HepG2 (cell line): ENCODE measurements around the gene PATZ1. TPM values are rescaled to one million over a fixed set of nuclear protein-coding genes. Genes with fewer than 3 reads are reported as not detected.

Experiments used
- ATAD3A ChIP-seq: sonication (generic); formaldehyde crosslinking; IDR thresholded peaks from 2 replicates; pipeline ENCODE4 v1.4.0; 2020; ENCODE audit warnings: missing genetic modification reagents
- CEBPG ChIP-seq: IDR thresholded peaks from 2 replicates; pipeline ENCODE4 v1.6.1; 2016
- DMAP1 ChIP-seq: IDR thresholded peaks from 2 replicates; pipeline ENCODE4 v1.6.1; 2016
- FOXC1 ChIP-seq: sonication (generic); formaldehyde crosslinking; IDR thresholded peaks from 2 replicates; pipeline ENCODE4 v1.8.0; 2022; ENCODE audit warnings: mild to moderate bottlenecking, missing genetic modification reagents, borderline replicate concordance
- HNRNPLL ChIP-seq: fragments of 200-400 bp; formaldehyde crosslinking; IDR thresholded peaks from 2 replicates; pipeline ENCODE4 v1.6.1; 2017; ENCODE audit warnings: mild to moderate bottlenecking, low read depth, low read length; ENCODE audit not compliant: poor library complexity, severe bottlenecking
- HOXD1 ChIP-seq: sonication (generic); formaldehyde crosslinking; IDR thresholded peaks from 2 replicates; pipeline ENCODE4 v1.5.0; 2020; ENCODE audit warnings: missing genetic modification reagents
- ISL2 ChIP-seq: sonication (generic); formaldehyde crosslinking; IDR thresholded peaks from 2 replicates; pipeline ENCODE4 v1.5.0; 2020; ENCODE audit warnings: missing genetic modification reagents
- KDM4B ChIP-seq: sonication (generic); formaldehyde crosslinking; IDR thresholded peaks from 2 replicates; pipeline ENCODE4 v1.4.0; 2020; ENCODE audit warnings: missing genetic modification reagents
- MAF1 ChIP-seq: sonication (generic); formaldehyde crosslinking; IDR thresholded peaks from 2 replicates; pipeline ENCODE4 v1.5.0; 2020; ENCODE audit warnings: missing genetic modification reagents, borderline replicate concordance
- NFIC ChIP-seq: IDR thresholded peaks from 2 replicates; pipeline ENCODE4 v1.6.1; 2012; ENCODE audit warnings: mild to moderate bottlenecking, low read length, inconsistent platforms
- POLR2AphosphoS5 ChIP-seq: IDR thresholded peaks from 2 replicates; pipeline ENCODE4 v1.6.1; 2012; ENCODE audit warnings: low read depth, low read length
- RXRB ChIP-seq: IDR thresholded peaks from 2 replicates; pipeline ENCODE4 v1.6.1; 2016; ENCODE audit warnings: borderline replicate concordance, missing genetic modification reagents, missing compliant biosample characterization
- TBX3 ChIP-seq: fragments of 450-650 bp; IDR thresholded peaks from 2 replicates; pipeline ENCODE4 v1.6.1; 2017; ENCODE audit warnings: antibody characterized with exemption, mild to moderate bottlenecking, inconsistent platforms, borderline replicate concordance
- ZFX ChIP-seq: sonication (generic); formaldehyde crosslinking; IDR thresholded peaks from 2 replicates; pipeline ENCODE4 v1.4.0; 2020; ENCODE audit warnings: mild to moderate bottlenecking, low read depth, missing genetic modification reagents, moderate library complexity
- ZMAT3 ChIP-seq: sonication (generic); formaldehyde crosslinking; conservative IDR thresholded peaks from 2 replicates; pipeline ENCODE4 v1.7.0; 2021; ENCODE audit warnings: missing genetic modification reagents
- ZMYM3 ChIP-seq: sonication (generic); formaldehyde crosslinking; IDR thresholded peaks from 2 replicates; pipeline ENCODE4 v1.5.1; 2020; ENCODE audit warnings: mild to moderate bottlenecking, missing genetic modification reagents
- polyA plus RNA-seq, 8 experiments: library from polyadenylated mRNA; depleted of rRNA in 3 of 8; stranded (reverse) in 7 of 8; unstranded in 1 of 8; fragments of >200 nt; fragmentation: Illumina TruSeq in 4 of 8; extraction: Trizol in 4 of 8; gene quantifications; 2 replicates each; pipeline versions ENCODE4 v1.2.1 to v1.2.3, GENCODE V29; 2011 to 2016; ENCODE audit warnings: low read depth in 4 of 8, missing spikeins in 1 of 8, mixed read lengths in 1 of 8; ENCODE audit not compliant: insufficient read depth in 1 of 8
- total RNA-seq, 5 experiments: library from RNA; depleted of rRNA; stranded (reverse); fragments of >200 nt; fragmentation: Illumina TruSeq; extraction: Trizol; gene quantifications; 2 replicates each; pipeline ENCODE4 v1.2.3, GENCODE V29; 2016; ENCODE audit warnings: low read depth in 1 of 5
- TF ChIP-seq, protein P1 (sequence below): sonication (generic); formaldehyde crosslinking; IDR thresholded peaks from 2 replicates; pipeline ENCODE4 v1.9.0; 2021; ENCODE audit warnings: missing genetic modification reagents, borderline replicate concordance
- TF ChIP-seq, protein P2 (sequence below): sonication (generic); formaldehyde crosslinking; IDR thresholded peaks from 2 replicates; pipeline ENCODE4 v1.9.0; 2021; ENCODE audit warnings: mild to moderate bottlenecking, missing genetic modification reagents
- TF ChIP-seq, protein P3 (sequence below): sonication (generic); formaldehyde crosslinking; conservative IDR thresholded peaks from 2 replicates; pipeline ENCODE4 v1.8.0; 2022; ENCODE audit warnings: mild to moderate bottlenecking, moderate library complexity, missing genetic modification reagents

PATZ1 gene
- total and polyA plus RNA-seq, 2 of the 13 experiments (the other 11 are each of a cell fraction or from before 2014, with no cell fraction given): 24.9 to 30.5 TPM

DNA sequence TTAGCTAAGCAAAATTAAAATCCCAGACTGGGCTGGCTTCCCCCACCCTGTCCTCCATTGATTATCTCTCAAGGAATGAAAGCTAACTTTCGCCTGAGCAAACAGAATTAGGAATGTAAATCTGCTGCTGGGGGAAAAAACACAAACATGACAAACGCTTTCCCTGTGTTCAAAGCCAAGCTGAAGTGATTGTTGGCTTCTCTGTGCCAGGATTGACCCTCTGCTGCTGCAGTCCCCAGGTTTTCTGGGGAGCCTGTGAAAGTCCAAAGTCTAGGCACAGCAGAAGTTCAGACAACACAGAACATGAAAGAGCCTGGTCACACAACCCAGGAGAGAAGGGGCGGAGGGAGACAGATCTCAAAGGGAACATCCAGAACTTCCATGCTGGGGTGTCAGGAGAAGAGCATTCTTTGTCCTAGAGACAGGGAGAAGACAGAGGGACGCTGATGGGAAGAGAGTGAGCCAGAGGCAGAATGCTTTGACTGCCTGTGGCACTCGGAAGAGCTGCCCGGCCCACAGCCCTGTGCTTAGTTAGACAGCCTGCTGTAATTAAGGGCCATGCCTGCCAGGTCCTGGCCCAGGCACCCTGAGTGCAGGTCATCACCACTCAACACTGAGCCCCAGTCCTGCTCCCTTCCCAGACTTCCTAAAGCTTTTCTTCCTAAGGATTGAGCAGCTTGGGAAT is 6.9 kb downstream of the PATZ1 start (continued):
- TF ChIP-seq, protein P1, sequence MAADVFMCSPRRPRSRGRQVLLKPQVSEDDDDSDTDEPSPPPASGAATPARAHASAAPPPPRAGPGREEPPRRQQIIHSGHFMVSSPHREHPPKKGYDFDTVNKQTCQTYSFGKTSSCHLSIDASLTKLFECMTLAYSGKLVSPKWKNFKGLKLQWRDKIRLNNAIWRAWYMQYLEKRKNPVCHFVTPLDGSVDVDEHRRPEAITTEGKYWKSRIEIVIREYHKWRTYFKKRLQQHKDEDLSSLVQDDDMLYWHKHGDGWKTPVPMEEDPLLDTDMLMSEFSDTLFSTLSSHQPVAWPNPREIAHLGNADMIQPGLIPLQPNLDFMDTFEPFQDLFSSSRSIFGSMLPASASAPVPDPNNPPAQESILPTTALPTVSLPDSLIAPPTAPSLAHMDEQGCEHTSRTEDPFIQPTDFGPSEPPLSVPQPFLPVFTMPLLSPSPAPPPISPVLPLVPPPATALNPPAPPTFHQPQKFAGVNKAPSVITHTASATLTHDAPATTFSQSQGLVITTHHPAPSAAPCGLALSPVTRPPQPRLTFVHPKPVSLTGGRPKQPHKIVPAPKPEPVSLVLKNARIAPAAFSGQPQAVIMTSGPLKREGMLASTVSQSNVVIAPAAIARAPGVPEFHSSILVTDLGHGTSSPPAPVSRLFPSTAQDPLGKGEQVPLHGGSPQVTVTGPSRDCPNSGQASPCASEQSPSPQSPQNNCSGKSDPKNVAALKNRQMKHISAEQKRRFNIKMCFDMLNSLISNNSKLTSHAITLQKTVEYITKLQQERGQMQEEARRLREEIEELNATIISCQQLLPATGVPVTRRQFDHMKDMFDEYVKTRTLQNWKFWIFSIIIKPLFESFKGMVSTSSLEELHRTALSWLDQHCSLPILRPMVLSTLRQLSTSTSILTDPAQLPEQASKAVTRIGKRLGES: no peak
- TF ChIP-seq, protein P2, sequence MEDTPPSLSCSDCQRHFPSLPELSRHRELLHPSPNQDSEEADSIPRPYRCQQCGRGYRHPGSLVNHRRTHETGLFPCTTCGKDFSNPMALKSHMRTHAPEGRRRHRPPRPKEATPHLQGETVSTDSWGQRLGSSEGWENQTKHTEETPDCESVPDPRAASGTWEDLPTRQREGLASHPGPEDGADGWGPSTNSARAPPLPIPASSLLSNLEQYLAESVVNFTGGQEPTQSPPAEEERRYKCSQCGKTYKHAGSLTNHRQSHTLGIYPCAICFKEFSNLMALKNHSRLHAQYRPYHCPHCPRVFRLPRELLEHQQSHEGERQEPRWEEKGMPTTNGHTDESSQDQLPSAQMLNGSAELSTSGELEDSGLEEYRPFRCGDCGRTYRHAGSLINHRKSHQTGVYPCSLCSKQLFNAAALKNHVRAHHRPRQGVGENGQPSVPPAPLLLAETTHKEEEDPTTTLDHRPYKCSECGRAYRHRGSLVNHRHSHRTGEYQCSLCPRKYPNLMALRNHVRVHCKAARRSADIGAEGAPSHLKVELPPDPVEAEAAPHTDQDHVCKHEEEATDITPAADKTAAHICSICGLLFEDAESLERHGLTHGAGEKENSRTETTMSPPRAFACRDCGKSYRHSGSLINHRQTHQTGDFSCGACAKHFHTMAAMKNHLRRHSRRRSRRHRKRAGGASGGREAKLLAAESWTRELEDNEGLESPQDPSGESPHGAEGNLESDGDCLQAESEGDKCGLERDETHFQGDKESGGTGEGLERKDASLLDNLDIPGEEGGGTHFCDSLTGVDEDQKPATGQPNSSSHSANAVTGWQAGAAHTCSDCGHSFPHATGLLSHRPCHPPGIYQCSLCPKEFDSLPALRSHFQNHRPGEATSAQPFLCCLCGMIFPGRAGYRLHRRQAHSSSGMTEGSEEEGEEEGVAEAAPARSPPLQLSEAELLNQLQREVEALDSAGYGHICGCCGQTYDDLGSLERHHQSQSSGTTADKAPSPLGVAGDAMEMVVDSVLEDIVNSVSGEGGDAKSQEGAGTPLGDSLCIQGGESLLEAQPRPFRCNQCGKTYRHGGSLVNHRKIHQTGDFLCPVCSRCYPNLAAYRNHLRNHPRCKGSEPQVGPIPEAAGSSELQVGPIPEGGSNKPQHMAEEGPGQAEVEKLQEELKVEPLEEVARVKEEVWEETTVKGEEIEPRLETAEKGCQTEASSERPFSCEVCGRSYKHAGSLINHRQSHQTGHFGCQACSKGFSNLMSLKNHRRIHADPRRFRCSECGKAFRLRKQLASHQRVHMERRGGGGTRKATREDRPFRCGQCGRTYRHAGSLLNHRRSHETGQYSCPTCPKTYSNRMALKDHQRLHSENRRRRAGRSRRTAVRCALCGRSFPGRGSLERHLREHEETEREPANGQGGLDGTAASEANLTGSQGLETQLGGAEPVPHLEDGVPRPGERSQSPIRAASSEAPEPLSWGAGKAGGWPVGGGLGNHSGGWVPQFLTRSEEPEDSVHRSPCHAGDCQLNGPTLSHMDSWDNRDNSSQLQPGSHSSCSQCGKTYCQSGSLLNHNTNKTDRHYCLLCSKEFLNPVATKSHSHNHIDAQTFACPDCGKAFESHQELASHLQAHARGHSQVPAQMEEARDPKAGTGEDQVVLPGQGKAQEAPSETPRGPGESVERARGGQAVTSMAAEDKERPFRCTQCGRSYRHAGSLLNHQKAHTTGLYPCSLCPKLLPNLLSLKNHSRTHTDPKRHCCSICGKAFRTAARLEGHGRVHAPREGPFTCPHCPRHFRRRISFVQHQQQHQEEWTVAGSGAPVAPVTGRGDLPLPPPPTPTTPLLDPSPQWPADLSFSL: peak; percentile 79; the same call in 1 of the 2 replicates
- TF ChIP-seq, protein P3, sequence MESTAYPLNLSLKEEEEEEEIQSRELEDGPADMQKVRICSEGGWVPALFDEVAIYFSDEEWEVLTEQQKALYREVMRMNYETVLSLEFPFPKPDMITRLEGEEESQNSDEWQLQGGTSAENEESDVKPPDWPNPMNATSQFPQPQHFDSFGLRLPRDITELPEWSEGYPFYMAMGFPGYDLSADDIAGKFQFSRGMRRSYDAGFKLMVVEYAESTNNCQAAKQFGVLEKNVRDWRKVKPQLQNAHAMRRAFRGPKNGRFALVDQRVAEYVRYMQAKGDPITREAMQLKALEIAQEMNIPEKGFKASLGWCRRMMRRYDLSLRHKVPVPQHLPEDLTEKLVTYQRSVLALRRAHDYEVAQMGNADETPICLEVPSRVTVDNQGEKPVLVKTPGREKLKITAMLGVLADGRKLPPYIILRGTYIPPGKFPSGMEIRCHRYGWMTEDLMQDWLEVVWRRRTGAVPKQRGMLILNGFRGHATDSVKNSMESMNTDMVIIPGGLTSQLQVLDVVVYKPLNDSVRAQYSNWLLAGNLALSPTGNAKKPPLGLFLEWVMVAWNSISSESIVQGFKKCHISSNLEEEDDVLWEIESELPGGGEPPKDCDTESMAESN (CRISPR knock-in tag): 0 out of 2 replicates have a peak, but pooled peaks have one; percentile 35
- TF ChIP-seq KDM4B (CRISPR knock-in tag) (0 out of 2 replicates have a peak, but pooled peaks have one; percentile 48), ISL2 (CRISPR knock-in tag) (peak; percentile 73), DMAP1 (0 out of 2 replicates have a peak, but pooled peaks have one; percentile 24), ZMYM3 (CRISPR knock-in tag) (peak; percentile 39; the same call in 1 of the 2 replicates), HNRNPLL (no peak), HOXD1 (0 out of 2 replicates have a peak, but pooled peaks have one; percentile 22), ZMAT3 (CRISPR knock-in tag) (0 out of 2 replicates have a peak, but pooled peaks have one; percentile 28), POLR2AphosphoS5 (peak; percentile 33; the same call in 1 of the 2 replicates), CEBPG (CRISPR knock-in tag) (0 out of 2 replicates have a peak, but pooled peaks have one; percentile 1), MAF1 (no peak), TBX3 (peak; percentile 64), ZFX (CRISPR knock-in tag) (no peak), RXRB (CRISPR knock-in tag) (peak; percentile 46; the same call in 1 of the 2 replicates), FOXC1 (CRISPR knock-in tag) (no peak), NFIC (peak; percentile 61), ATAD3A (CRISPR knock-in tag) (no peak)
